Measurements from ENCODE around the gene MAP2K2. TPM values are rescaled to one million over a fixed set of nuclear protein-coding genes. Genes with fewer than 3 reads are reported as not detected.
A peak's percentile ranks its signal among the peaks of the same experiment; 100 is the strongest.
"Not testable (repeated sequence)": the region's sequence is repeated elsewhere in the genome, so short reads cannot be mapped to it uniquely, and the experiment has no call there.

Gene MAP2K2
- total and polyA plus RNA-seq, 9 of the 15 experiments (the other 6 are each of a cell fraction or from before 2014, with no cell fraction given), result 1.0 to 151 (median 58.3) TPM

DNA sequence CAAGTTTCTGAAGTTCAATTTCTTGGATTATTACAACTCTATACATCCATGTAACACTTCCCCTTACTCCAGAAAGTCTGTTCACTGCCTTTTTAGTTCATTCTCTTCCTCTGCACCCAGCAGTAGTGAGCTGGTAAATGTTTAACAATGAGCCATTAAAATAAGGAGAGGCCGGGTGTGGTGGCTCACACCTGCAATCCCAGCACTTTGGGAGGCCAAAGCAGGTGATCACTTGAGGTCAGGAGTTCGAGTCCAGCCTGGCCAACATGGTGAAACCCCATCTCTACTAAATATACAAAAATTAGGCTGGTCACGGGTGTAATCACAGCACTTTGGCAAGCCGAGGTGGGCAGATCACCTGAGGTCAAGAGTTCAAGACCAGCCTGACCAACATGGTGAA lies 3.4 kb upstream of the MAP2K2 start:
- DNase-seq (ENCODE audit: extremely low read depth in 1 of 4, low spot score in 3 of 4); CTCF ChIA-PET (ENCODE audit: low intra/inter-chr PET ratio); H3K9ac ChIP-seq (ENCODE audit: insufficient read depth in 1 of 2, low read depth in 2 of 2, low read length in 2 of 2); H3K4me3 ChIP-seq; BruUV-seq (replicated peaks); H3K9me1 ChIP-seq (ENCODE audit: control insufficient read depth, insufficient read depth, low read length); H3K27me3 ChIP-seq (ENCODE audit: control insufficient read depth in 2 of 2, insufficient read depth in 2 of 2, low read length in 2 of 2); ATAC-seq; in situ Hi-C loops (cut with MboI); H2AFZ ChIP-seq (ENCODE audit: low read depth, low read length); H4K20me1 ChIP-seq (replicated peaks; ENCODE audit: control insufficient read depth, insufficient read depth, low read length); H3K4me2 ChIP-seq (ENCODE audit: insufficient read depth, low read length); FAIRE-seq; H3K27ac ChIP-seq (ENCODE audit: extremely low read depth, low read depth, low read length); H3K36me3 ChIP-seq (ENCODE audit: control insufficient read depth, insufficient read depth, low read length); intact Hi-C loops (cut with micrococcal nuclease); H3K9me3 ChIP-seq (replicated peaks; ENCODE audit: control insufficient read depth, insufficient read depth, low read depth, low read length): not testable (repeated sequence)
- WGBS (ENCODE audit: insufficient coverage, low coverage, missing lambda C conversion rate), result 55% methylated on average over 4 of the region's 4 CpGs
- POLR2A ChIA-PET, result interaction anchor here (0.5 to 0.6 kb wide), 2 partner anchors 123 to 784 kb away, joined by 3 read pairs; no protein-coding TSS in a partner anchor
- H3K4me1 ChIP-seq (replicated peaks in 1 of 2; ENCODE audit: control insufficient read depth in 2 of 2, insufficient read depth in 2 of 2, low read length in 2 of 2), result peaks cover 25 to 35% of the 10 kb centered on the region in 2 experiments
- peaks cover 17% of the 10 kb centered on the region for H3K79me2 ChIP-seq (ENCODE audit: control insufficient read depth, insufficient read depth, low read length)

DNA sequence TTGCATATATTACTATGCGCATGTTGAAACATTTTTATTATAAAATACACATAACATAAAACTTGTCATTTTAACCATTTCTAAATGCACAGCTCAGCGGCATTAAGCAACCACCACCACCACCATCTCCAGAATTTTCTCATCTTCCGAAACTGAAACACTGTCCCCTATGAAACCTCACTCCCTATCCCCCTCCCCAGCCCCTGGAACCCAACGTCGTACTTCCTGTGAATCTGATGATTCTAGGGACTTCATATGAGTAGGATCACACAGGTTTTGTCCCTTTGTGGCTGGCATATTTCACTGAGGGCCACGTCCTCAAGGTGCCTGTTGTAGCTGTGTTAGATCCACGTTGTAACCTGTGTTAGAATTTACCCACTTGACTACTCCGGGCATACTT lies 716 bp upstream of the MAP2K2 start:
- H3K27me3 ChIP-seq (ENCODE audit: control insufficient read depth in 2 of 2, insufficient read depth in 2 of 2, low read length in 2 of 2), result no peaks in the 10 kb centered on the region
- peak overlapping the region; percentile 74 for H3K27ac ChIP-seq (ENCODE audit: extremely low read depth, low read depth, low read length)
- H3K36me3 ChIP-seq (ENCODE audit: control insufficient read depth, insufficient read depth, low read length), result peaks cover 16% of the 10 kb centered on the region; the same call in 2 of the 3 replicates
- H3K4me3 ChIP-seq, result peak overlapping the region; percentile 91
- ATAC-seq (peak; percentile 13; the same call in 1 of the 3 replicates), DNase-seq (ENCODE audit: extremely low read depth in 1 of 4, low spot score in 3 of 4) (peak in 1 of 4 experiments; percentile 27), FAIRE-seq (peak; percentile 72)
- H3K9ac ChIP-seq (ENCODE audit: insufficient read depth in 1 of 2, low read depth in 2 of 2, low read length in 2 of 2), result peak overlapping the region; percentile 24 to 81; a peak in 3 of 4 replicates
- 54% methylated on average over 8 of the region's 8 CpGs for WGBS (ENCODE audit: insufficient coverage, low coverage, missing lambda C conversion rate)
- H3K4me2 ChIP-seq (ENCODE audit: insufficient read depth, low read length), result peak overlapping the region; percentile 95; the same call in 1 of the 2 replicates
- H3K79me2 ChIP-seq (ENCODE audit: control insufficient read depth, insufficient read depth, low read length), result peaks cover 32% of the 10 kb centered on the region
- in situ Hi-C loops (cut with MboI), result no loop called here
- H4K20me1 ChIP-seq (replicated peaks; ENCODE audit: control insufficient read depth, insufficient read depth, low read length), result peaks cover 8% of the 10 kb centered on the region; the same call in 1 of the 2 replicates
- peaks cover 4% of the 10 kb centered on the region for H3K9me1 ChIP-seq (ENCODE audit: control insufficient read depth, insufficient read depth, low read length)
- no TSS peak for BruUV-seq (replicated peaks)
- peaks cover 13 to 27% of the 10 kb centered on the region in 2 experiments for H3K4me1 ChIP-seq (replicated peaks in 1 of 2; ENCODE audit: control insufficient read depth in 2 of 2, insufficient read depth in 2 of 2, low read length in 2 of 2)
- intact Hi-C loops (cut with micrococcal nuclease), result loop anchor here (5.0 kb wide), 1 partner anchor 57 kb away; the partner anchor contains the start of gene ZBTB7A
- peak overlapping the region; percentile 97 for H2AFZ ChIP-seq (ENCODE audit: low read depth, low read length)
- no peaks in the 10 kb centered on the region for H3K9me3 ChIP-seq (replicated peaks; ENCODE audit: control insufficient read depth, insufficient read depth, low read depth, low read length)
- ChIA-PET POLR2A (interaction anchor here (0.5 kb wide), 1 partner anchor 36 kb away, joined by 3 read pairs; no protein-coding TSS in a partner anchor), CTCF (ENCODE audit: low intra/inter-chr PET ratio) (no interaction called here)
- peak; percentile 40; the same call in 1 of the 2 replicates for TF ChIP-seq CEBPB (tag; IDR thresholded peaks at IDR 0.05)
- TF ChIP-seq, protein P1, sequence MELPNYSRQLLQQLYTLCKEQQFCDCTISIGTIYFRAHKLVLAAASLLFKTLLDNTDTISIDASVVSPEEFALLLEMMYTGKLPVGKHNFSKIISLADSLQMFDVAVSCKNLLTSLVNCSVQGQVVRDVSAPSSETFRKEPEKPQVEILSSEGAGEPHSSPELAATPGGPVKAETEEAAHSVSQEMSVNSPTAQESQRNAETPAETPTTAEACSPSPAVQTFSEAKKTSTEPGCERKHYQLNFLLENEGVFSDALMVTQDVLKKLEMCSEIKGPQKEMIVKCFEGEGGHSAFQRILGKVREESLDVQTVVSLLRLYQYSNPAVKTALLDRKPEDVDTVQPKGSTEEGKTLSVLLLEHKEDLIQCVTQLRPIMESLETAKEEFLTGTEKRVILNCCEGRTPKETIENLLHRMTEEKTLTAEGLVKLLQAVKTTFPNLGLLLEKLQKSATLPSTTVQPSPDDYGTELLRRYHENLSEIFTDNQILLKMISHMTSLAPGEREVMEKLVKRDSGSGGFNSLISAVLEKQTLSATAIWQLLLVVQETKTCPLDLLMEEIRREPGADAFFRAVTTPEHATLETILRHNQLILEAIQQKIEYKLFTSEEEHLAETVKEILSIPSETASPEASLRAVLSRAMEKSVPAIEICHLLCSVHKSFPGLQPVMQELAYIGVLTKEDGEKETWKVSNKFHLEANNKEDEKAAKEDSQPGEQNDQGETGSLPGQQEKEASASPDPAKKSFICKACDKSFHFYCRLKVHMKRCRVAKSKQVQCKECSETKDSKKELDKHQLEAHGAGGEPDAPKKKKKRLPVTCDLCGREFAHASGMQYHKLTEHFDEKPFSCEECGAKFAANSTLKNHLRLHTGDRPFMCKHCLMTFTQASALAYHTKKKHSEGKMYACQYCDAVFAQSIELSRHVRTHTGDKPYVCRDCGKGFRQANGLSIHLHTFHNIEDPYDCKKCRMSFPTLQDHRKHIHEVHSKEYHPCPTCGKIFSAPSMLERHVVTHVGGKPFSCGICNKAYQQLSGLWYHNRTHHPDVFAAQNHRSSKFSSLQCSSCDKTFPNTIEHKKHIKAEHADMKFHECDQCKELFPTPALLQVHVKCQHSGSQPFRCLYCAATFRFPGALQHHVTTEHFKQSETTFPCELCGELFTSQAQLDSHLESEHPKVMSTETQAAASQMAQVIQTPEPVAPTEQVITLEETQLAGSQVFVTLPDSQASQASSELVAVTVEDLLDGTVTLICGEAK (IDR thresholded peaks at IDR 0.05), result 0 out of 2 replicates have a peak, but pooled peaks have one; percentile 9
- TF ChIP-seq, protein P1 (CRISPR knock-in tag; IDR thresholded peaks at IDR 0.05), result no peak
- 0 out of 2 replicates have a peak, but pooled peaks have one; percentile 19 for TF ChIP-seq TRIM28 (IDR thresholded peaks at IDR 0.05)
- TF ChIP-seq CEBPG (CRISPR knock-in tag; IDR thresholded peaks at IDR 0.05), result no peak
- TF ChIP-seq CEBPG (tag; conservative IDR thresholded peaks at IDR 0.05 in 1 of 2, IDR thresholded peaks at IDR 0.05 in 1 of 2), result no peak
- 0 out of 2 replicates have a peak, but pooled peaks have one; percentile 11 for TF ChIP-seq NCOR1 (IDR thresholded peaks at IDR 0.05)
